Neural crest cell (in vitro differentiated cells): ENCODE results near the gene C21orf58. TPM values are rescaled to one million over a fixed set of nuclear protein-coding genes. Genes with fewer than 3 reads are reported as not detected.
"Not testable (repeated sequence)": the region's sequence is repeated elsewhere in the genome, so short reads cannot be mapped to it uniquely, and the experiment has no call there.

Source experiments
- DNase-seq: peaks from one replicate; pipeline ENCODE4 v3.0.0; 2021; ENCODE audit warnings: low read depth, mixed read lengths, low spot score
- H3K27ac Mint-ChIP-seq: one replicate; pipeline ENCODE4 v1.8.0; 2021; ENCODE audit warnings: mild to moderate bottlenecking, mixed read lengths; ENCODE audit not compliant: unreplicated experiment
- H3K27me3 Mint-ChIP-seq: 2 replicates; pipeline ENCODE4 v1.8.0; 2021; ENCODE audit warnings: low read depth, mild to moderate bottlenecking, mixed read lengths
- H3K36me3 Mint-ChIP-seq: 2 replicates; pipeline ENCODE4 v1.8.0; 2021; ENCODE audit warnings: low read depth, mild to moderate bottlenecking, mixed read lengths
- H3K4me1 Mint-ChIP-seq: 2 replicates; pipeline ENCODE4 v1.8.0; 2021; ENCODE audit warnings: mixed read lengths
- H3K4me3 Mint-ChIP-seq: one replicate; pipeline ENCODE4 v1.8.0; 2021; ENCODE audit warnings: mild to moderate bottlenecking, mixed read lengths
- H3K9me3 Mint-ChIP-seq: 2 replicates; pipeline ENCODE4 v1.8.0; 2021; ENCODE audit warnings: mixed read lengths
- total RNA-seq: library from RNA; stranded (reverse); gene quantifications from 2 replicates; pipeline ENCODE4 v1.2.1, GENCODE V29; 2021
- TF ChIP-seq, protein P1 (sequence below): fragments of 200-600 bp; sonication (generic); conservative IDR thresholded peaks from 2 replicates; pipeline ENCODE4 v1.5.0; 2021; ENCODE audit warnings: antibody characterized with exemption, mild to moderate bottlenecking

C21orf58 gene
- total RNA-seq, 1 donor from 2014 or later, result 61.5 TPM

DNA sequence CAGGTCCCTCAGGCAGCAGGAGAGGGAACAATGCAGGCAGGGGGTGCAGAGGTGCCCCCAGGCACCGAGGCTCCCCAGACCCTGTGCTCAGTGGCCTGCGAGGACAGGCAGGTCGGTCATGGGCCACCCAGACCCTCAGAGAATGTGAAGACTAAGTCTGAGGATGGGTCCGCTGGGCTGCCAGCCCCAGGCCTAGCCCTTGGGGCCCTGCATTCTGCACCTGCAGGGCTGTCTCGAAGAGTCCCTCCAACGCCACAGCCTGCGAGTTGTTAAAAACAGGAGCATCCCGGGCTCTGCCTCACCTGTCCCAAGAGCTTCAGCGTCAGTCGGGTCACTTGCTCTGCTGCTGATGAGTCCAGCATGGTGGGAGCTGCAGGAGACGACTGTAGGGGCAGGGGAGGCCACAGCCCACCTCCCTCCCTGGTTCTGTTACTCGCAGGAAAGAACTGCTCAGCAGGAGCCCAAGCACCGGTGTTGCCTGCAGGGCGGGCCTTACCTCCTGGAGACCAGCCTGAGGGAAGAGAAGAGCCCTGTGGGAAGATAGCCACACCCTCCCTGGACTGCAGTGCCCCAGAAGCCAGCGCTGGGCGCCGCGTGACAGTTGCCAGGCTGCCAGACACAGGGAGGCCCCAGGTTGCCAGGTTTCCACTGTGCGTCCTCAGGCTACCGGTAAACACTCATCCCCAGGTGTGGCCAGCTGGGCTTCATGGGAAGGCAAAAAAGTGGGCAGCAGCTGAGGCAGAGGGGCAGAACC lies 5.8 kb downstream of the C21orf58 start:
- DNase-seq, result no peak
- Mint-ChIP-seq H3K27me3 (no peaks in the 10 kb centered on the region), H3K27ac (no peak overlapping the region), H3K36me3 (peaks cover 11% of the 10 kb centered on the region), H3K9me3 (no peaks in the 10 kb centered on the region), H3K4me1 (peaks cover 26% of the 10 kb centered on the region), H3K4me3 (peak overlapping the region; percentile 47)
- TF ChIP-seq, protein P1, sequence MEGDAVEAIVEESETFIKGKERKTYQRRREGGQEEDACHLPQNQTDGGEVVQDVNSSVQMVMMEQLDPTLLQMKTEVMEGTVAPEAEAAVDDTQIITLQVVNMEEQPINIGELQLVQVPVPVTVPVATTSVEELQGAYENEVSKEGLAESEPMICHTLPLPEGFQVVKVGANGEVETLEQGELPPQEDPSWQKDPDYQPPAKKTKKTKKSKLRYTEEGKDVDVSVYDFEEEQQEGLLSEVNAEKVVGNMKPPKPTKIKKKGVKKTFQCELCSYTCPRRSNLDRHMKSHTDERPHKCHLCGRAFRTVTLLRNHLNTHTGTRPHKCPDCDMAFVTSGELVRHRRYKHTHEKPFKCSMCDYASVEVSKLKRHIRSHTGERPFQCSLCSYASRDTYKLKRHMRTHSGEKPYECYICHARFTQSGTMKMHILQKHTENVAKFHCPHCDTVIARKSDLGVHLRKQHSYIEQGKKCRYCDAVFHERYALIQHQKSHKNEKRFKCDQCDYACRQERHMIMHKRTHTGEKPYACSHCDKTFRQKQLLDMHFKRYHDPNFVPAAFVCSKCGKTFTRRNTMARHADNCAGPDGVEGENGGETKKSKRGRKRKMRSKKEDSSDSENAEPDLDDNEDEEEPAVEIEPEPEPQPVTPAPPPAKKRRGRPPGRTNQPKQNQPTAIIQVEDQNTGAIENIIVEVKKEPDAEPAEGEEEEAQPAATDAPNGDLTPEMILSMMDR, result no peak

GRCh38 chr21:46316708-46317324 lies 6.9 kb downstream of the C21orf58 start:
- Mint-ChIP-seq H3K27me3 (no peaks in the 10 kb centered on the region), H3K27ac (no peak overlapping the region), H3K36me3 (peaks cover 15% of the 10 kb centered on the region), H3K4me1 (peaks cover 16% of the 10 kb centered on the region), H3K9me3 (peaks cover 3% of the 10 kb centered on the region), H3K4me3 (peak overlapping the region; percentile 59)
- TF ChIP-seq, protein P1, result no peak
- DNase-seq, result no peak

DNA sequence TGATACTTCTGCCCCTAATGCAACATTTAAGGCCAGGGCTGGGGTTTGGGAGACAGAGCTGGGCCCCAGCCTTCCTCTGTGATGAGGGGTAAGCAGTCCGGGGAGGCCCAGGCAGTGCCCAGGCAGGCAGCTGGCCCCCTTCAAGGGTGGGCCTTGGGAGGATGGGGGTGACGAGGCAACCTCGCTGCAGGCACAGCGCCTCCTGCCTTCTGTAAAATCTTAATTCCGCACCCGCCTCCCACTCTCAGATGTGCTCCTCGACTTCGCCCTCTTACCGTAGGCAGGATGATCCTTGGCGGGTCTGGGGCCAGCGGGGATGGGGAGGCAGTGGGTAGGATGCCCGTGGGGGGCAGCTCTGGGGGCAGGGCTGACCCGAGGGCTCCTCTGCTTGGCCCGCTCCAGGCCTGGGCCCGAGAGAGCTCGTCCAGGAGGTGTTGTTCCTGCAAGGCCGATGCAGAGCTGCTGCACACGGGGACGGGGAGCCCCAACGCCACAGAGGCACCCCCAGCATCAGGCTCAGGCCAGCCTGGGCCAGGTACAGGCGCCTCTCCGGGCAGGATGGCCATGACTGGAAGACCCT lies 9.1 kb downstream of the C21orf58 start:
- no peaks in the 10 kb centered on the region for H3K4me1 Mint-ChIP-seq
- no peak overlapping the region for H3K4me3 Mint-ChIP-seq
- peaks cover 10% of the 10 kb centered on the region for H3K36me3 Mint-ChIP-seq
- no peak overlapping the region for H3K27ac Mint-ChIP-seq
- no peaks in the 10 kb centered on the region for H3K27me3 Mint-ChIP-seq
- no peak for DNase-seq
- H3K9me3 Mint-ChIP-seq, result peaks cover 3% of the 10 kb centered on the region
- TF ChIP-seq, protein P1, result no peak

DNA sequence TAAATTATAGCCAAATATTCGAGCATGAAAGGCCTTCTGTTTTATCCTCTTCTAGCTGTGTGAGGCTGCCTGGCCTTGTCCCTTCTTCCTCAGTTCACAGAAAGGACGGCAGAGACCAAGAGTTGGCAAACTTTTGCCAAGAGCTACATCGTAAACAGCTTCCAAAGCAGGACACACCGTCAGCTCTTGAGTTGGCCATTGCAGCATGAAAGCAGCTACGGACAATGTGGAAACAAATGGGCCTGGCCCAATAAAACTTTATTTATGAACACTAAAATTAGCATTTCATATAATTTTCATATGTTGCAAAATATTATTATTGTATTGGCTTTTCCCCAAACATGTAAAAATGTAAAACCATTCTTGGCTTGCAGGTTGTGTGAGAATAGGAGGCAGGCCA lies 10.7 kb downstream of the C21orf58 start:
- peaks cover 13% of the 10 kb centered on the region for H3K36me3 Mint-ChIP-seq
- no peak overlapping the region for H3K27ac Mint-ChIP-seq
- no peaks in the 10 kb centered on the region for H3K27me3 Mint-ChIP-seq
- peak overlapping the region; percentile 17 for H3K4me3 Mint-ChIP-seq
- H3K4me1 Mint-ChIP-seq, result no peaks in the 10 kb centered on the region
- no peak for DNase-seq
- TF ChIP-seq, protein P1, result no peak
- peaks cover 3% of the 10 kb centered on the region for H3K9me3 Mint-ChIP-seq

DNA sequence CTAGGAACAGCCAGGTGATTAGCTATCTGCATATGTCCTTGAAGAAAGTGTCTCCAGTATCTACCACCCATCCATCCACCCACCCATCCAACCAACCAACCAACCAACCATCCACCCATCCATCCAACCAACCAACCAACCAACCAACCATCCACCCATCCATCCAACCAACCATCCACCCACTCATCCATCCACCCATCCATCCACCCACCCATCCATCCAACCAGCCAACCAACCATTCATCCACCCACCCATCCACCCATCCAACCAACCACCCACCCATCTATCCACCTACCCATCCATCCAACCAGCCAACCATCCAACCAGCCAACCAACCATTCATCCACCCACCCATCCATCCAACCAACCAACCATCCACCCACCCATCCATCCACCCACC lies 12.1 kb downstream of the C21orf58 start:
- no peak overlapping the region for H3K4me3 Mint-ChIP-seq
- H3K27me3 Mint-ChIP-seq, result no peaks in the 10 kb centered on the region
- no peaks in the 10 kb centered on the region for H3K4me1 Mint-ChIP-seq
- no peak for DNase-seq
- H3K9me3 Mint-ChIP-seq, result peaks cover 3% of the 10 kb centered on the region
- TF ChIP-seq, protein P1, result no peak
- H3K36me3 Mint-ChIP-seq, result peaks cover 20% of the 10 kb centered on the region
- H3K27ac Mint-ChIP-seq, result no peak overlapping the region

- not testable (repeated sequence) for H3K4me3 Mint-ChIP-seq, H3K9me3 Mint-ChIP-seq, H3K27me3 Mint-ChIP-seq, DNase-seq, H3K4me1 Mint-ChIP-seq, H3K27ac Mint-ChIP-seq
- H3K36me3 Mint-ChIP-seq, result peaks cover 20% of the 10 kb centered on the region
These were observed 13.4 kb downstream of the C21orf58 start for GRCh38 chr21:46310260-46310659.
